CD1c-positive myeloid dendritic cell (primary cell): ENCODE data around the gene FBXO9.

ENCODE experiments used
- DNase-seq: peaks from one replicate; pipeline ENCODE4 v3.0.0-alpha.2; 2016; ENCODE audit errors: extremely low spot score

FBXO9 gene

DNA sequence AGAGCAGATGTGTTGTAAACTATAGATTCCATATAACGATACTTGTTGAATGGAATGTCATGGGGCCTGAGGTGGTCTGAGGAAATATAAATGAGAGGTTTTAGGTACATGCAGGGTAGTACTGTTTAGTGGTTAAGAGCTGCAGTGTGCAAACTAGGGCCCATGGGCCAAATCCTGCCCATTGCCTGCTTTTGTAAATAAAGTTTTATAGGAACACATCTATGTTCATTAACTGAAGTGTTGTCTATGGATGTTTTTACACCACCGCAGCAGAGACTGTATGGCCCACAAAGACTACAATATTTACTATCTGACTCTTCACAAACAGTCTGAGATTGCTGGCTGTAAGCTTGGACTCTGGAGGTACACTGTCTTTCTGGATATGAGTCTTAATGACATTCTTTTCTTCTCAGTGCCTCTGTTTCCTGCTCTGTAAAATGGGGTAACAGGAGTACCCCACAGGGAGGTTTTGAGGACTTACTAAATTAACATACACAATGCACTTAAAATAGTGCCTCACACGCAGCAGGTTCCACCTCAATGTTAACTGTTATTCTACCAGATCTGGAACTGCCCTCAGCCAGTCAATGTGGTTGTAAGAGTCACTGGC lies 70.9 kb downstream of the FBXO9 start:
- no peak for DNase-seq

DNA sequence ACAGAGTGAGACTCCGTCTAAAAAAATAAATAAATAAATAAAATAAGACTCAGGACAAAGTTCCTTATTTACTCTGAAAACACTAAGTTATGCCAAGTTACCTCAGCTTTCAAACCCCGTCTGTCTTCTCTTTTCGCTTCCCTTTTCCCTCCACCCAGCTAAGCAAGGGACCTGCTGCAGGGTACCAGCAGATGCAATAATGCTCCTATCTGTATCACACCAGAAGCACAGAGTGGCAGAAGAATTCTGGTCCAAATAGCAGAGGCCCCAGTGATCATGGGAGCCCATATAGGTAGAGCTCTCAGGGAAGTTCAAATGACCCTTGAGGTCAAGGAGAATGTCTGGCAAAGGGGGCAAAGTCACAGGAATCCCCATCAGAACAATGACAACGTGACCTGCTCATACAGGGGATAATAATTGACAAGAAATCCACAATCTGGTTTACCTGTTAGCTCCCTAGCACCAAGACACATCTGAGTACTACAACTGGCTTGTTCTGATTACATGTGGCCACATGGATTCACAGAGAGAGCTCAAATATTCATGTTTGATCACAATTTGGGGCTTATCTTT lies 74.7 kb downstream of the FBXO9 start:
- no peak for DNase-seq

DNA sequence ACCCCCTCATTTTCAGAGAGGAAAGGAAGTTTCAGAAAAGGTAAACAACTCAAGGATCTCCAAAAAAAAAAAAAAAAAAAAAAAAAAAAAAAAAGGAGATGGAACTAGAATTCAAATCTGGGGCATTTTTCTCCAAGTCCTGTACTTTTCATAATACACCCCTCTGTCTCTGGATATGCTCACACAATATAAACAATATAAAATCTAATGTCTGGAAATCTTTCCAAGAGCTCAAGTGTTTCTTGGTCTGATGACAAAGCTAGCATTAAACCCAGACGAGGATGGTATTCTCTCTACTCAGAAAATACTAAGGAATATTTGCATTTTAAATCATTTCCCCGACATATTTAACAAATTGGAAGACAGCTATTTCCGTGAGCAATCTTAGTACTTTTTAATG lies 77.6 kb downstream of the FBXO9 start:
- no peak for DNase-seq

DNA sequence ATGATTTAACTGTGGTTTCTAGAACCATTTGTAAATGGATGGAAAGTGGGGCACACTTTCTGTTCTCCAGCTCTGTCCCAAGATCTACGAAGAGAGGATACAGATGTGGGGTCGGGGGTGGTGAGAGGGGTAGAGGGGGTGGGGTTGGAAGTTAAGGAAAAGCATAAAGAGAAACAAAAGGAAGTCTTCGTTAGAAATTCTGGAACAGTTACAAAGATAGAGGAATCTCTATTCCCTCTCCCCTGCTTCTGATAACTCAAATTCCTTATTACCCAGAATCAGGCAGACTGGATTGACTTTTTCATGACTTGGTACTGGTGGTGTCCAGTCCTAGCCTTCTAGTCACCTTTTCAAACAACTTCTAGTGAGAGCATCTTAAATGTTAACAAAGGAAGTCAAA lies 78.5 kb downstream of the FBXO9 start:
- no peak for DNase-seq

DNA sequence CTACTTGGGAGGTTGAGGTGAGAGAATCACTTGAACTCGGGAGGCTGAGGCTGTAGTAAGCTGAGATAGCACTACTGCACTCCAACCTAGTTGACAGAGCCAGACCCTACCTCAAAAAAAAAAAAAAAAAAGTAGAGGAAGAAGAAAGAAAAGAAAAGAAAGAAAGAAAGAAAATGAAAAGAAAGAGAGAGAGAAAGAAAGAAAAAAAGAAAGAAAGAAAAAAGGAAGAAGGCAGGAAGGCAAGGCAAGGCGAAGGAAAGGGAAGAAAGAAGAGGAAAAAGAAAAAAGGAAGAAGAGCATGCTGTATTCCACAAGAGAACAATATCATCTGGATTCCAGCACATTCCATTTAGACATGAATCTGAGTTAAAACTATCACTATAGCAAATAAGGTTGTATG lies 79.6 kb downstream of the FBXO9 start:
- DNase-seq = no peak

DNA sequence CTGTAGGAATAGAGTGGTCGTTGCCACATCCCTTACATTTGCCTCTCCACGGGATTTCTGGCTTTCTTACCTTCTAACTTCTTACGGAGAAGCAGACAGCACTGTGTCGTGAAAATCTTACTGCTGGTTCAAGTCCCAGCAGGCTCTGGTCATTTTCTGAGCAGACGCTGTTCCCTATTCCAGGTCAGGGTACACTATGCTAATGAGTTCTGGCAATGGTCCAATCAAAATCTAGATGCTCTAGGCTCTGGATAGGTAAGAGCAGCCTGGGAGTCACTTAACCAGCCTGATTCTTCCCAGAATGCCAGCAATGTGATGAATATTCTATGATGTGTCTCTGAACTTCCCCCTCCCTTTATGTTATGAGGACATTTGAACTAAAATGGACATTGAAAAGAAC lies 83.5 kb downstream of the FBXO9 start, which contains the start of gene GCM1:
GCM1 (minus strand) TSS at position 158 of the 400 bp plus-strand sequence. CDS start 3,209 bp downstream, outside the sequence.
- DNase-seq = no peak
